Kasumi-1 (cell line): ENCODE results near the gene RMND5A.
"Not testable (repeated sequence)": the region's sequence is repeated elsewhere in the genome, so short reads cannot be mapped to it uniquely, and the experiment has no call there.

Source experiments
- DNase-seq, 2 experiments: peaks; one replicate each; lab custom pipeline; 2025; lab: John Stamatoyannopoulos, UW

Gene RMND5A

DNA sequence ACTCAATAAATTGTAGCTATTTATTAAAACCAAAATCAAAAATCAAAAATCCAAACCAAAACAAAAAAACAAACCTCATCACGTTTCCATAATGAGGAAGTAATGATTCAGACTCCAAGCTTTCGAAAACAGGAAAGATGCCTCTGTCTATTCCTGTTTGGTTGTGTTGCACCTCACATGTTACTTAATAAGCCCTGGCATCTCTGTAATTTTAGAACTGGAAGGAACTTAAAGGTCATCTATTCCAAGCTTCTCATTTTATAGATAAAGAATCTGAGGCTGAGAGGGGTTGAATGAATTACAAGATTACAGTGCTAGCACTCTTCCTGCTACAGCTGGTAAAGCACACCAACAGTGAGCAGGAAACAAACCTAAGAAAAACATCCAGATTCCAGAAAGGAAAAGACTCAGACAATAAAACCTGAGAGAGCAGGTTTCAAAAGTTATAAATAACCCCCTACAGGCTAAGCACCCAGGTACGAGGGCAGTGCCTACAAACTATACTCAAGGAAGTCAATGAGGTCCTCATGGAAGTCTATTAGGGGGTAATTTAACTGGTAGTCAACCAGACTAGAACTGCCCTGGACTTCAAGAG is 5.4 kb upstream of the RMND5A start:
- not testable (repeated sequence) for DNase-seq

DNA sequence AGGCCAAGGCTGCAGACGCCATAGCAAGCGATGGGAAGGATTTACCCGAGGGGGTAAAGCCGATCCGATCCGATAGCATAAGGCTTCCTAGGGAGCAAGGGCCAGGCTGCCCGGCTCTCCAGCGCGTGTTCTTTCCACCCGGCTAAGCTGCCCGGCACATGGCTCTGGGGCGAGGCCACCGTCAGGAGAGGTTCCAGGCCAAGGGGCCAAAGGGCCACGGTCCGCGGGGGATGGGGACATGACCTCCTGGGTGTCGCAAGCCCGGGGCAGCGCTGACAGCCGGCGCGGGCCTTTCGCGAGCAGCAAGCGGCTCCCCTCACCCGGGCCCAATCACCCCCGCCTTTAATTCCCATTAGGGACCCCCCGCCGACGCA is 841 bp upstream of the RMND5A start:
- not testable (repeated sequence) for DNase-seq

DNA sequence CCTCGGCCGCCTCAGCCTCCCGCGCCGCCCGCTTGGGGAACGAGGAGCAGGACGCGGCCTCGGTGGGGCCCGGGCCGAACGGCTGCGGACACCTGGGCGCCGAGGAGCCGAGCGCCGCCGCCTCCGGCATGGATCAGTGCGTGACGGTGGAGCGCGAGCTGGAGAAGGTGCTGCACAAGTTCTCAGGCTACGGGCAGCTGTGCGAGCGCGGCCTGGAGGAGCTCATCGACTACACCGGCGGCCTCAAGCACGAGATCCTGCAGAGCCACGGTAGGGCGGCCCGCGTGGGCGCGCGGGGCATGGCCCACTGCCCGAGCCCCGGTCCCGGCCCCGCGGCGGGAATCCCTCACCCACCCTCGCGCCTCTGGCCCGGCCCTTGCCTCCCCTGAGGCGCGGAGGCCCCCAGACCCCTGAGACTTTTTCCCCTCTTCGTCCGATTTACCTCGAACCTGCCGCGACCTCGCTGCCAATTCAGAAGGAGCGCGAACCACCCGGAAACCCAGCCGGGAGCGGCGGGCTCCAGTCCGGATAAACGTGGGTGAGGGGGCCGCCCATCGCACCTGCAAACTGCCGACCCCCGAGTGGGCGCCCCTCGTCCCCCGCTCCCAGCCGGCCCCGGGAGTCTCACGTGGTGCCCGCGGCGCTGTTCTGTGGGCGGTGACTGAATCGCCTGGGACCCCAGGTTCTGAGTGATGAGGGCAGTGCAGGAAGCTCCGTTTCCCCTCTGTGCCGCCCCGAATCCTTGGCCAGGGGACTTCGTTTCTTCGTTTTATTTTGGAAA is 639 bp downstream of the RMND5A start:
- peak; percentile 19 to 32 for DNase-seq

DNA sequence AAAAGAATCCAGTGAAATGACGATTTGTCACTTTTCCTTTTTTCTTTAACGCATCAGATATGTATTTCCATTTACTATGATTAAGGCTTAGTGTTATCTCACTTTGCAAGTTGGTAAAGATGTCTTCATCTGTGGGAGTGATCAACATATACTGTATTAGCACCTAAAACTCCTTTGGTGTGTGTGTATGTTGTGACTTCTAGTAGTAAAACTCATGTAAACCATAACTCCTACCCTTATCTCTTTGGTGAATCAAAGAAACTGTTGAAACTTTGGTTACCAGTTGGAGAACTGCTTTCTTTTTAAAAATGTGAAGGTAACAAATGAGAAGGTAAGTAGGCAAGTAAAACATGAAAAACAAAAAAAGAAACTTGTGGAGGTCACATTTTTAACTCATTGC is 5.6 kb downstream of the RMND5A start:
- DNase-seq: not testable (repeated sequence)

DNA sequence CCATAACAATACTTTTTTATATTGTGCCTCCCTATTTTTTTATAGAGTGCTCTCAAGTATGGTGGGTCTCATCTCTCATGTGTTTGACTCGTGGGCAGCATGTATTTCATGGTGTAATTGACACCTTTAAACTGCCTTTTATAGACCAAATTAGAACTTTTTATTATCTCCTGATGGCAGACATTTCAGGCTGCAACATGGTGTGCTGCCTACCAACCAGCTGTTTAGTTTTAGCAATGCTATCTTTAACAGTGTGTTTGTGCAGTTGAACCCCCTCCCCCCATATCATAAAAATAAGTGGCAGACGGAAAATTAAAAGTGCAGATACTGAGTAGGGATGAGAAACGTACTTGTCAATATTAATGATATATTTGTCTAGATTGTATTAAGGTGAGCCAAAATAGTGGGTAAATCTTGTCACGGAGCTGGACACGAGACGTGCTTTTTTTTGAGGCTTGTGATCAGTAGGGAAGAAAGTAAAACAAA is 12.0 kb downstream of the RMND5A start:
- DNase-seq: not testable (repeated sequence)

DNA sequence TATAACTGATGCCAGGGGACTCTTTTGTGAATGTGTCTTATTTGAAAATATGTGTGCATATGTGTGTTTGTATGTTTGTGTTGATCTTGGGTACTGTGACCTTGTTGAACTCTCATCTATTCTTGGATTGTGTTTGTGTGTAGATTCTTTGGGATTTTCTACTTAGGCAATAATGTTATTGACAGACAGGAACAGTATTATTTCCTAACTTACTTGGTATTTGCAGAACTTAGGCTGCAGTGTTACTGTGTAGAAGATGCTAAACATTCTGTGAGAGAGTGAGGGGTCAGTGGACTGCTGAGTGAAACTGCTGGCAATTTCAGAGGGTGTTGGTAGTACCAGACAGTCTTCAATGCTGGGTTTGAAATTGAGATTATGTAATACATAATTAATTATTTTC is 12.7 kb downstream of the RMND5A start:
- not testable (repeated sequence) for DNase-seq

DNA sequence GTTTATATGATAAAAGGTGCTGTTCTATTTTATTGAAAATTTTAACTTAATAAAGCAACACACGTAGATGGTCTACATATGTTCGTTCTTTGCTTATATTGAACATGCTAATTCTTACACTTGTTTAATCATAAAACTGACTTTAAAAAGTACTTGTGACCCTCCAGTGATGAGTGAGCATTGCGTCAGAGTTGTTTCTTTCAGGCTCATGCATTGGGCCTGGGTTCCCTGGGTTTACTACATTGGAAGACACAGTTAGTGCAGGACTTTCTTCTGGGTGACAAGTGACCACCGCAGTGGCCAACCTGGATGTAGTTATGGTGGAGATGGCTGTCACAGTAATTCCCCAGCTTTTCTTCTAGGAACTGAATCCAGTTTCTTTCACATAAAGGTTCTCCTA is 13.4 kb downstream of the RMND5A start:
- DNase-seq: not testable (repeated sequence)

DNA sequence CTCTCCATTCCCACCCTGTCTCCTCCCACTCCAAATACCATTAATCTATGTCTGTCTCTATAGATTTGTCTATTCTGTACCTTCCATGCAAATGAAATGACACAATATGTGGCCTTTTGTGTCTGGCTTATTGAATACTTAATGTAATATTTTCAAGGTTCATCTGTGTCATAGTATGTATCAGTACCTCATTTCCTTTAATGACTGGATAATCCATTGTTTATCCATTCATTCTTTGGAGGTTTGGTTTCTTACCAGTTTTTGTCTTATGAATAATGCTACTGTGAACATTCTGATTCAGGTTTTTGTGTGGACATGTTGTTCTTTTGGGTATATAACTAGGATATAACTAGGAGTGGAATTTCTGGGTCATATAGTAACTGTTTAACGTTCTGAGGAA is 14.8 kb downstream of the RMND5A start:
- not testable (repeated sequence) for DNase-seq

DNA sequence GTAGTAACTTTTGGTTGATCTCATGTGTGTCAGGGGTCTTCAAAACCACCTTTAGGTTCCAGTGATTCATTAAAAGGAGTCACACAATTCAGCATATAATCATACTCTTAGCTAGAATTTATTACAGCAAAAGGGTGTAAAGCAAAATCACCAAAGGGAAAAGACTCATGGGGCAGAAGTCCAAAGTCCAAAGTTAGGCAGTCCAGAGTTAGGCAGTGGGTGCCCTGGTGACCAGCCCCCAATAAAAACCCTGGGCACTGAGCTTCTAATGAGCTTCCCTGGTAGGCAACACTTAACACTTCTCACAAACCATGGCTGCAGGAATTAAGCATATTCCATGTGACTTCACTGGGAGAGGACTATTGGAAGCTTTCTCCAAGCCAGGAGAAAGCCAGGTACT is 19.4 kb downstream of the RMND5A start:
- not testable (repeated sequence) for DNase-seq

DNA sequence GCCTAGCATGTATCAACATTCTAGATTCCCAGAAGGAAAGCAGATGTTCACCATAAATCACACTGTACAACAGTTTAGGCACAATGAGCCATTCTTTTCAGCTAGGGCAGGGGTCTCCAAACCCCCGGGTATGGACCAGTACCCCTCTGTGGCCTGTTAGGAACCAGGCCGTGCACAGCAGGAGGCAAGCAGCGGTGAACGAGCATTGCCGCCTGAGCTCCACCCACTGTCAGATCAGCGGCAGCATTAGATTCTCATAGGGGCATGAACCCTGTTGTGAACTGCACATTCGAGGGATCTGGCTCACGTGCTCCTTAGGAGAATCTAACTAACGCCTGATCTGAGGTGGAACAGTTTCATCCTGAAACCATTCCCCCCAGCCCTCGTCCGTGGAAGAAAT is 19.8 kb downstream of the RMND5A start:
- DNase-seq: not testable (repeated sequence)

DNA sequence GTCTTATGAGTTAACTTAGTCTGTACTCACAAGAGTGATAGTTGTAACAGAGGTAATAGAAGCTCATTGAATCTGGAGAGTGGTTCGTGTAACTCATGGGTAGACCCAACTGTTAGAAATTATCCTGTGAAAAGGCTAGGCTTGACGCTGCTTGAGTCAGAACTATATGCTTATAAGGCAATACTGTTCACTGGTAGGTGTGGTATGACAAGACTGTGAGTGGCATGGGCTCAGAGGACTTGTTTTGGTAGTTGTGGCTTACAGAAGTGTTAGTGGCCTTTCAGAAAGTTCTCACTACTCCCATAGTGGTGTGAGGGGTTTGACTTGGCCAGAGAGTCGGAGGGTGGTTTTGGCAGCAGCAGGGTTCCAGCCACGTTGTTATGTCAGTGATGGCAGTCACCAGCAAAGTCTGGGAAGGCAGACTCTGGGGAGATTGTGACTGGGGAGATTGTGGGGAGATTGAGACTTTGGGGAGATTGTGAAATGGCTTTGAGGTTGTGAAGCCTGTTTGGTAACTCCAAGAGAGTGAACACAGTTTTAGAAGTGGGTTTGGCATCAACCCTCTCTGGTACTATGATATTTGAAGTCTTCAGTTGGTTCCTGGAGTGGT is 21.9 kb downstream of the RMND5A start:
- not testable (repeated sequence) for DNase-seq

DNA sequence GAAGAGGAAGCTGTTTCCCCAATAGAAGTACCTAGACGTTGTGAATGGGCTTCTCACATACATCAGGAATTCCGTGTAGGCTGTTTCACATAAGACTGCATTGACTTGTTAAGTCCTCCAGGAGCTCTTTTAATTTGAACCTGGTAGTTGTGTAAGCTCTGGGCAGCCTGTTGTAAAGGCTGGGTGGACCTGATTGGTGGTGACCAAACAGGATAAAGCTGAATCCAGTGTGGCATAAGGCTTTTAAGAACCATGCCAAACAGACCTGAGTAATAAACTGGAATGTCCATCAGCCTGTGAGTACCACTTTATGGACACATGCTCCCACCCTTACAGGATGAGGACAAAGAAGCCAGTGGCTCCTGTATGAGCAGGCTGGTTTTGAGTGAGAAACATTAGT is 24.1 kb downstream of the RMND5A start:
- DNase-seq: no peak

DNA sequence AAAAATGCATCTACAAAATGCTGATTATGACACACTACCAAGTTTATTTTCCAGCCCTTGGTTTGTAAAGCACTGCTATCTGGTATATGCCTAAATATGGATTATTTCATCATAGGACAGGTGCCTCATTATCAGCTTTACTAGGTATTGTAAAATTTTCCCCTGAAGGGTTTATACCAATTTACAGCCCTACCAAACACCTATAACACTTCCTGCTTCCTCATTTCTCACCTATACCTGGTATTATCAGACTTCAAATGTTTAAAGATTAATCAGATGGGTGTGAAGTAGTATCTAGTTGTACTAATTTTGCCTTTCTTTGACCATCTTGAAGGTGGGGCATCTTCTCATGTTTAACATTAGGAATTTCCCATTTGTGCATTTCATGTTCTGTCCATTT is 26.8 kb downstream of the RMND5A start:
- no peak for DNase-seq

DNA sequence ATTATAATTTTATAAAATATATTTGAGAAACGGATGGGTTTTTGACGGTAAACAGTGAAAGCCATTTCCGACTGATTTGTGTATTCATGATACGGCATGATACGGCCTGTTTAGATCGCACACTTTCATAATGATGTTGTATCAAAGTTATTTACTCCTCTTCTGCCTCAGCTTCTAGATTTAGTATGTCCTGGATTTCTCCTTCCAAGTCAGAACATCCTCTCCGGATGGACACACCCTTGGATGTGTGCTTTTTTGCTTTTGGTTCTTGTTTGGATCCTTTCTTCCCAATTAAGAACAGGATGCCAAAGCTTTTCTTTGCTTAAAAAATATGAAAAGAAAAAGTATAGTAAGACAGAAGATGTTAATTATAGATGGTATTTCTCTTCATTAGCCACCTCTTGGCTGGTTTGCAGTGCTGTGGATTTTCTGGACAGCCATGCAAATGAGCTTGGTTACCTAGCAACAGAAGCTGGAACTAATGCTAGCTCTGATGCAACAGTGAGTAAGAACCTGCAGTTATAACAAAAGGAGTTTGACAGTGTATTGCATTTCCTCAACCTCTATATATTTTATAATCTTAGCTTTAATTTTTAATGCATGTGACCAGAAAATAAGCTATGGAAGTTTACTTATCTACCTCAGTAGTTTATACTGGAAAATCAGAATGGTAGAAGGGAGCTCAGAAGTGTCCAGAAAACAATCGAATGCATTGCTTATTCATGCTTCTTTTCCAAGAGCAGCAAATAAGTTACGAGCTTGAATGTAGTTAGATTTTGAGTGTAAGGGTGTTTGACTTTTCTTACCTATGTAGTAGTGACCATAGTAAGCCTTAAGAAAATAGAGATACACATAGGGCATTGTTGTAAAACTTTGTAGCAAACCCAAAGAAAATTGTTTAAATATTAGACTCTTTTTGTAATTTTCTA is 27.9 kb downstream of the RMND5A start:
- peak in 1 of 2 experiments; percentile 23 for DNase-seq

DNA sequence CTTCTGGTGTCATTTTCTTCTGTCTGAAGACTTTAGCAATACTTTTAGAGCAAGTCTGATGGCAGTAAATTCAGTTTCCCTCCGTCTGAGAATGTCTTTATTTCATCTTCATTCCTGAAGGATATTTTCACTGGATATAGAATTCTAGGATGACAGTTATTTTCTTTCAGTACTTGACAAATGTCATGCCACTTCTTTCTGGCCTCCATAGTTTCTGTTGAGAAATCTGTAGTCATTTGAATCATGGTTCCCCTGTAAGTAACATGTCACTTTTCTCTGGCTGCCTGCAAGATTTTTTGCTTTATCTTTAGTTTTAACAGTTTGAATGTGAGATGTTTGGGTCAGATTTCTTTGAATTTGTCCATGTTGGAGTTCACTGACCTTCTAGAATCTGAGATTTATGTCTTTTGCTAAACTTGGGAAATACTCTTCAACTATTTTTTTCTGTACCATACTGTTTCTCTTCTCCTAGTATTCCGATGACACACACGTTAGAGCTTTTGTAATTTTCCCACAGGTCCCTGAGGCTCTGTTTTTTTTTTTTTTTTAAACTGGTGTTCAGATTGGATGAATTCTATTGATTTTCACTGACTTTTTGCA is 30.2 kb downstream of the RMND5A start:
- peak in 1 of 2 experiments; percentile 10 for DNase-seq

DNA sequence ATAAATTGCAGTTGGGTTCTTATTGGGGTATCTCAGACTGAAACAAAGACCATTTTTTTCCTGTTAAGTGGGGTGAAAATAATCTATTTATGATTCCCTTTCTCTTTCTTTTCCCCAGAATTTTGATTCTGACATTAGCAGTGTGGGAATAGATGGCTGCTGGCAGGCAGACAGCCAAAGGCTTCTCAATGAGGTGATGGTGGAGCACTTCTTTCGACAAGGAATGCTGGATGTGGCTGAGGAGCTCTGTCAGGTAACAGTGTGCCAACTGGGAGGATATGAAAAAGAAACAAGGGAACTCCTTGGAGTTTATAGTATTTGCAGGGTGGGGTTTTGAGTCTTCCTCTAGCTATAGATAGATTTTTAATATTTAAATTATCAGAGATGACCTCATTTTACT is 31.7 kb downstream of the RMND5A start:
- no peak for DNase-seq

DNA sequence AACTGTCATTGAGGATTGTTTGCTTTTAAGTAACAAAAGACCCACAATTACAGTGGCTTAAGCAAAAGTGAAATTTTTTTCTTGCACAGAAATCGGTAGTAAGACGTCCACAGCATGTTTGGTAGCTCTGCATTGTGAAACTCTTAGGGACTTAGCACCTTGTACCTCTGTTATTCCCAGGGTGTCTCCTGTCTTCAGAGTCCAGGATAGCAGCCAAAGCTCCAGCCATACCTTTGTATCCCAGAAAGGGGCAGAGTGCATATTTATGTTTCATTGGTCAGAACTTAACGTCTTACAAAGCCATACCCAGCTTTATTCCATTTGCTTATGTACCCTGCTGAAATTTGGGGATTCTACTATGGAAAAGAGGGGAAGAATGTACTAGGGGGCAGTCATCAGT is 32.8 kb downstream of the RMND5A start:
- no peak for DNase-seq

DNA sequence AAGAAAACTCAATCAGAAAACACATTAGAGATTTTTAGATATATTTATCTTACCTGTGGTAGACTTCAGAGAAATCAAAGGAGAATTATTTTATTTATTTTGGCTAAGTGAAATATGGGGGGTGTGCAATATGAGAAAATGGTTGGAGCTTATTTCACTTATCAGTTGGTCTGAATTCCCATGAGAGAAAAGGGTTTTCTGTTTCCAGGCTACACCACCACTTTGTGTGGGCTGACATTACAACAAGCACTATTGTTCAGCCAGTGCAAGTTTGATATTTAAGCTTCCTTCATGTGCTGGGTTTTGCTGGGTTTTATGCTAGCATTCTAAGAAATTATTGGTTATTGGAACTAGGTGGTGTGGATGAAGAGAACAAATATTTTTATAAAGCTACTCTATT is 33.5 kb downstream of the RMND5A start:
- DNase-seq: no peak

DNA sequence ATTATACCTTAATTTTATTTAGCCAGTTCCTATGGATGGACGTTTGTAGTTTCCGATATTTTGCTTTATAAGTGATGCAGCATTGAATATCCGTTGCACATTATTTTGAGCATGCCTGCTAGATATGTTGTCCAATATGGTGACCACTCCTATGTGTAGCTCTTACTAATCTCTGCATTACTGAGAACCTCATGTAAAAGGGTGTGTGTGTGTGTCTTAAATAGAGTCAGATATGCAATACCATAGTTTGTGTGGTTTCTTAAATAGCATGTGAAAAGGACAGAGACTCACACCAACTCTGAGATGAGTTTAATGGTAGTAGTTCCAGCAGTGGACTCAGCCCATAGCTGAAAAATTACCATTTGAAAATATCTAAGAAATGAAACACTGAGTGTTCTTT is 38.3 kb downstream of the RMND5A start:
- no peak for DNase-seq

DNA sequence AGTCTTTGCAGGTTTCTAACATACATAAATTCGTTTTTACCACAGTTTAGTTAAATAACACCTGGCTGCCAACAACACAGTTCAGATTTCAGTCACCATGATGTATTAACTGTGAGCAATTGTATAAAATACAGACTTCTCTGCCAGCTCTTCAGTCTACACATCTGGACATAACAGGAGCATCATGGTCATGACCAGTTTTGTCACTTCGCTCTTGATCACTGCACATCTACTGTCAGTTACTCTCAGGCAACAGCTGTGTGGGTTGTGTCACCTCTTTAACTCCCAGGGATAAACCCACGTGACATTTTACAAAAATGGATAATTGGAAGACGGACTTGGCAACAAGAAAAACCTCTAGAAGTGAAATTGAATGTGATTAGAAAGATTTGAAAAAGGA is 40.3 kb downstream of the RMND5A start:
- DNase-seq: no peak

DNA sequence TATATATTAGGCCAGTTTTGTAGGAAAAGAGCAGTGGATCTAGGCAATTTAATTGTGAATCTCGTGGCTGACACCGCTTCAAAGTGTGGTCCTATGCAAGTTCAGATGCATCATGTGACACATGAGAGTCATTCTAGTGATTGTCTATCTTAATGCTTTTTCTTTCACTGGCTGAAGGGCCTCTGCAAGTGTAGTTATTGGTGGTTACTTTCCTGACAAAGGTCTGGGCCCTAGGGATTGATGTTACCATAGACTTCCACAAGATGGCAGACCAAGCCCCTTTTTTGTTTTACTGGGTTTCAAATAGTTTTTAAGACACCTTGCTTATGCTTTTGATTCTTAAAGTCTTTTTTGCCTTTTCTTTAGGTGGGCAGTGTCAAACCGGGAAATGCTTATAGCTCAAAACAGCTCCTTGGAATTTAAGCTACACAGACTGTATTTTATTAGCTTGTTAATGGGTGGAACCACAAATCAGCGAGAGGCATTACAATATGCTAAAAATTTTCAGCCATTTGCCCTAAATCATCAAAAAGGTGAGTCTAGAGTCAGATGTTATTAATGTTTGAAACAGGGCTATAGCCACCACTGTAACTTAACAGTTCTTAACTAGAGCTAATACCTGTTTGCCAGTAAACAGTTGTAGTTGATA is 44.7 kb downstream of the RMND5A start:
- peak; percentile 76 to 79 for DNase-seq
